Measurements from ENCODE around the gene GATA5.

DNA sequence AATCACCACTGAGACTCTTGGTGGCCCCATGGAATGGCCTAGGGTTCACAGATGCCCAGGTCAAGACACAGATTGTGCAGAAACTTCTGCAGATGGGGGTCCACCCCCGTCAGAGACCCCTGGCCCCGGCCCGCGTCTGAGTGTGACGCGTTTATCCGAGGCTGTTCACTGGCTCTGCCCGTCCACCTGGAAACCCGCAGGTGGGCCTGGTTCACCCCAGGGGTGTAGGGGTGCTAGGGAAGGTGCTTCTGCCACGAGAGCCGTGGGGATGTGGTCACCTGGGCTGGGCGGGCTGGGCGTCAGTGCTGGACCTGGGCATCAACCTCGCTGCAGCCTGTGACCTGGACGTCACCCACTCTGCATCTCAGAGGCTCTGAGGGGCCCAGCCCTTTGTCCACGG is 39.5 kb upstream of the GATA5 start:
- no peak for TF ChIP-seq POLR2AphosphoS5 (IDR thresholded peaks at IDR 0.05; ENCODE audit: low read depth, low read length)
- TF ChIP-seq CEBPB (IDR thresholded peaks at IDR 0.05; ENCODE audit: low read depth): no peak
- no peak for TF ChIP-seq EZH2 (IDR thresholded peaks at IDR 0.05)
- no peak for TF ChIP-seq POLR2A (IDR thresholded peaks at IDR 0.05; ENCODE audit: borderline replicate concordance, extremely low read depth, insufficient read depth, insufficient read length)
